ENCODE results near the gene TAS2R38.

Gene TAS2R38

GRCh38 chr7:141975806-141976523 is 2.4 kb upstream of the TAS2R38 start:
- peak; percentile 62 to 69 for DNase-seq

- DNase-seq = no peak
These were observed 1.3 kb upstream of the TAS2R38 start for GRCh38 chr7:141974831-141975230.

- DNase-seq = no peak
These were observed 12.7 kb downstream of the TAS2R38 start for GRCh38 chr7:141960687-141961422.

- no peak for DNase-seq
These were observed 17.5 kb downstream of the TAS2R38 start for GRCh38 chr7:141956084-141956483.

- DNase-seq = no peak
These were observed 19.2 kb downstream of the TAS2R38 start for GRCh38 chr7:141954334-141954733.

- no peak for DNase-seq
These were observed 21.1 kb downstream of the TAS2R38 start for GRCh38 chr7:141952461-141952860.

- DNase-seq = no peak
These were observed 22.8 kb downstream of the TAS2R38 start for GRCh38 chr7:141950806-141951205.

- no peak for DNase-seq
These were observed 23.7 kb downstream of the TAS2R38 start for GRCh38 chr7:141949911-141950310.

- DNase-seq = no peak
These were observed 24.1 kb downstream of the TAS2R38 start for GRCh38 chr7:141949451-141949850.

- DNase-seq = no peak
These were observed 24.6 kb downstream of the TAS2R38 start for GRCh38 chr7:141949021-141949420.

GRCh38 chr7:141946796-141947195 is 26.8 kb downstream of the TAS2R38 start, which contains the start of gene CLEC5A:
Gene CLEC5A (minus strand): TSS chr7:141946974. CDS start chr7:141946292, 682 bp downstream.
- no peak for DNase-seq

- no peak for DNase-seq
These were observed 28.2 kb downstream of the TAS2R38 start for GRCh38 chr7:141945356-141945755.

- DNase-seq = no peak
These were observed 28.8 kb downstream of the TAS2R38 start for GRCh38 chr7:141944811-141945210.

- DNase-seq = no peak
These were observed 29.7 kb downstream of the TAS2R38 start for GRCh38 chr7:141943846-141944245.

- DNase-seq = no peak
These were observed 32.5 kb downstream of the TAS2R38 start for GRCh38 chr7:141941075-141941474.

GRCh38 chr7:141930211-141930610 is 43.4 kb downstream of the TAS2R38 start:
- no peak for DNase-seq

- no peak for DNase-seq
These were observed 44.8 kb downstream of the TAS2R38 start for GRCh38 chr7:141928845-141929195.

GRCh38 chr7:141928146-141928844 is 45.3 kb downstream of the TAS2R38 start:
- no peak for DNase-seq
